Fibroblast of gingiva (primary cell): ENCODE results near the gene HSPA4.
"Not testable (repeated sequence)": the region's sequence is repeated elsewhere in the genome, so short reads cannot be mapped to it uniquely, and the experiment has no call there.

ENCODE experiments used
- DNase-seq: peaks from one replicate; pipeline ENCODE4 v3.0.0-alpha.2; 2011; ENCODE audit warnings: low read depth

HSPA4 gene

DNA sequence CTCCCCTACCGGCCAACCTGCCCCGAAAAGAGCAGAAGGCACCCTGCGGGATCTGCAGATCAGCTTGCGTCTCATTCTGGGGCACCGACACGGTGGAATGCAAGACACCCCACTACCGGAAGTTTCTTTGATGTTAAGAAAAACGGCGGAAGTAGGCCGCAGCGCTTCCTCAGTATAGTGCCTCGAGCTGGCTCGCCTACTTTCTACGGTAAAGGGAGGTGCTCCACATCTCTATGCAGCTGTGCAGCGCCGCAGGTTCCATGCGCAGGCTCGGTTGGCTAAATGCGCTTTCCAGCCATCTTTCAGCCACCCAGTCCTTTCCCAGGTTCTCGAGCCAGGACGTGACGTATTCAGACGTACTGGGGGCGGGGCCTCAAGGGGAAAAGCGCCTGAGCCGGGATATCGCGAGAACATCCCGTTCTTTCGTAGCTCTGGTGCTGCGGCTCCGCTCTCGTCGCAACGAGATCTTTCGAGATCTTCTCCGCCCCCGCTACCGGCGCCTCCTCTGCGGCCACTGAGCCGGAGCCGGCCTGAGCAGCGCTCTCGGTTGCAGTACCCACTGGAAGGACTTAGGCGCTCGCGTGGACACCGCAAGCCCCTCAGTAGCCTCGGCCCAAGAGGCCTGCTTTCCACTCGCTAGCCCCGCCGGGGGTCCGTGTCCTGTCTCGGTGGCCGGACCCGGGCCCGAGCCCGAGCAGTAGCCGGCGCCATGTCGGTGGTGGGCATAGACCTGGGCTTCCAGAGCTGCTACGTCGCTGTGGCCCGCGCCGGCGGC is at the start of gene HSPA4:
HSPA4 (plus strand) TSS at position 472 of the 775 bp plus-strand sequence; CDS start at position 710, 238 bp downstream.
- peak; percentile 98 for DNase-seq

DNA sequence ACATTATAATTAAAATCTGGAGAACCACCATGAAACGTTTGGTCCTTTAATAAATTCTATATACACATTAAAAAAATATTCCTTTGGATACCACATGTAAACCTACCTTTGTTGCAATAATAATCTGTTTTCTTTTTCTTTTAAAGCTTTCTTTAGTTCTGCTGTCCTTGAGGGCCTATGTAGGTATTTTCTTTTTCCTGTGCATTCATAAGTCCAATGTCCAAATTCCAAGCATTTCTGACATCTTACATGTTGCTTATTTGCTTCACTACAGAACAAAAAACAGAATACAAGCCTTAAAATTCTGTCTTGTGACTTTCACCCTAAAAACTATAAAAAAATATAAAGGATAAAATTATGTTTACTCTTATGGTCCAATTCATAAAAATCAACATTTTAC is 45.2 kb upstream of the HSPA4 start:
- no peak for DNase-seq

- not testable (repeated sequence) for DNase-seq
Measured at GRCh38 chr5:133008455-133008854, 43.4 kb upstream of the HSPA4 start.

GRCh38 chr5:133015466-133015865 is 36.3 kb upstream of the HSPA4 start:
- DNase-seq = peak; percentile 36

DNA sequence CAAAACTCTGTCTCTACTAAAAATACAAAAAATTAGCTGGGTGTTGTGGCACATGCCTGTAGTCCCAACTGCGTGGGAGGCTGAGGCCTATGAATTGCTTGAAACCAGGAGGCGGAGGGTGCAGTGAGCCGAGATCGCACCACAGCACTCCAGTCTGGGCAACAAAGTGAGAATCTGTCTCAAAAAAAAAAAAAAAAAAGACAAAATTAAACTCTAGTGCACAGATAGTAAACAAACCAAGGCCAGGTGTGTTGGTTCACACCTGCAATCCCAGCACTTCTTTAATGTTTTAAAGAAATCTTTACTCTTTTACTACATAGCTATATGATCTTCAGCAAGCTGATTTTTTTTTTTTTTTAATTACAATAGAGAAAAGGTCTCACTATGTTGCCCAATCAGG is 33.8 kb upstream of the HSPA4 start:
- DNase-seq = no peak

GRCh38 chr5:133019471-133019870 is 32.3 kb upstream of the HSPA4 start:
- DNase-seq = not testable (repeated sequence)

DNA sequence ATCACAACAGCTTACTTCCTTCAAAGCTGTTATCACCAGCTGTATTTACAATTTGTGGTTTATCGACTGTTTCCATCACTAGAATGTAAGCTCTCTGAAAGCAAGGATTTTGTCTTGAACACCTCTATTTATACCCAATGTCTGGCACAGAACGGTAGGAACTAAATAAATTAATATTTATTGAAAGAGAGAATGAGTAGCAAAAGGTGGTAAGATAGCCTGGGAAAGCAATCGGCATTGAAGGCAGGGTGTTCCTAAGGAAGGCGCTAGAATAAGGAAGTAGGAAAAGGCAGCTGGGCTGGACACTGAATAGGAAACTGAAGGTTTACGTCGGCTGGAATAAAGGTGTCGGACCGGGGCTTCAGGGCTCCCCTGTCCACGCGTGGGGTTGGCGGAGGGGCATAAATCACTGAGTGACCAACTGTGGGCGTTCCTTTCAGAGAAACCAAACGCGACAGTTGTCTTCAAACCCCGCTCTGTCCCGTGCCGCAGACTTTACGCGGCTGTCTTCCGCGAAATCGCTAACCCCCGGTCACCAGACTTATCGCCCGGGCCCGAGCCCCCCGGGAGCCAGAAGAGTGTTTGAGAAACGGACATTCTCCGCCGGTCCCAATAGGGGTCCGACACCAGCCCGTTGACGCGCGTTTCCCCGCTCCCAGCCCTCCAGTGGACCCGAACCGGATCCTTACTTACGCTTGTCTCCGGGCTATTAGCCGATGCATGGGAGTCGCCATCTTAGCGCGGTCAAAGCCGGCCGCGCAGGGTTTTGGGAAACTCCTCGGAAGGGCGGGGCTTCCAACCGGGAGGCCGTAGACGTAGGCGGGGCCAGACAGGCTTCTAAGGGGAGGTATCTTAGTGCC is 25.8 kb upstream of the HSPA4 start, which contains the start of gene ZCCHC10:
ZCCHC10 (minus strand) TSS at position 746 of the 860 bp plus-strand sequence; CDS start at position 734, 12 bp downstream.
- peak; percentile 89 for DNase-seq

GRCh38 chr5:133026664-133027153 is 25.1 kb upstream of the HSPA4 start:
- DNase-seq = no peak

GRCh38 chr5:133029416-133029815 is 22.4 kb upstream of the HSPA4 start:
- DNase-seq = no peak

GRCh38 chr5:133030343-133031005 is 21.3 kb upstream of the HSPA4 start:
- DNase-seq = no peak

- no peak for DNase-seq
Measured at GRCh38 chr5:133032852-133033742, 18.7 kb upstream of the HSPA4 start.

GRCh38 chr5:133034064-133034463 is 17.7 kb upstream of the HSPA4 start:
- no peak for DNase-seq

DNA sequence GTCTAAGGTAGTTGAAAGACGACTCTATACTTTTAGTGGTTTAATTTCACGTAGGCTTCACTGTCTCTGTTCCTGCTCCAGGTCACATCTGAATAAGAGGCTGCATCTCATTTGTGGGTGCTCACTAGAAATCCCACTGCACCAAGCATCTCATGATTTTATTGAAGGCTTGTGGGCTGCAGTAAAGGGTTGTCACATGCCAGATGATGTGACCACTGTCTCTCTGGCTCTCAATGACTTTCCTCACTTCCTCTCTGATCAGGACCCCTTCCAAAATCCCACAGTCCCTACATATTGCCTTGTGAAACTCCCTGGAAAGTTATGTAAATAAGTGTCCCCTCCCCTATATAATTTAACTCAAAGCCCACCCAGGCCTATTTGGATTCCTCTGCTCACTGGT is 16.6 kb upstream of the HSPA4 start:
- DNase-seq = no peak

GRCh38 chr5:133036677-133037076 is 15.1 kb upstream of the HSPA4 start:
- DNase-seq = not testable (repeated sequence)

DNA sequence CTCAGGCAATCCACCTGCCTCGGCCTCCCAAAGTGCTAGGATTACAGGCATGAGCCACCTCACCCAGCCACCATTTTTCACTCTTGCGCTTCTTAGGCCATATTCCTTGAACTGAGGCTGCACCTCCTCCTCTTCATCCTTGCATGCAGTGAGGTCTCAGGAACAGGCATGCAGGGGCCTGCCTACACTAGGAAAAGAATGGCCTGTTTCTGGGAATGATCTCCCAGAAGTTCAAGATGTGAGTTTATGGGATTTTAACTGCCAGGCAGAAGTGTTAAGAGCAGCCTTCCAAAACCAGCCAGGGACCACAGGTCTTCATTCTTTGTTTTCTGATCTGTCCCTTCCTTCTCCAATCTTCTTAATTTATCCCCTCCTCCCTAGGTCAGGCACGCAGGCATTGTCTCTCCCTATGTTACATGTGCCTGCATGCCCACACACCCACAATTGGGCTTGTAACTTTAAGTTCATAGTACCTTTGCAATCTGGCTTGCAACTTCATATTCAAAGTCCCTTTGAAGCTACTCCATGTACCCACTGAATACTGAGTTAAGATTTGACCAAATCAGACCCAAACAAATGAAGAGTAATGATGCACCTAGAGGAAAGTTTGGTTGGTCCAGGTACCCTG is 10.5 kb upstream of the HSPA4 start:
- DNase-seq = no peak

DNA sequence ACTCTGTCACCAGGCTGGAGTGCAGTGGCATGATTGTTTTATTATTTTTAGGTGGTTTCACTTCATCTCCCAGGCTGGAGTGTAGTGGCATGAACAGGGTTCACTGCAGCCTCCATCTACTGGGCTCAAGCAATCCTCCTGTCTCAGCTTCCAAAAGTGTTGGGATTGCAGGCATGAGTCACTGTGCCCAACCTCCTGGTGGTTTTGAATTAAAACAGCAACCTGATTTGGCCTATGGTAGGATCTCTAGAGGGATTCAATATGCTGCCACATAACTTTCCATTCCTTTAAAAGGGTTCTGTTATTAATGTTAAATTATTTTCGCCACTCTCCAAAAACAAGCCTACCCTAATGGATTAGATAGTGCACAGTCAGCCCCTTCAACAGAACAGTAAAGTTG is 9.9 kb upstream of the HSPA4 start:
- DNase-seq = no peak

DNA sequence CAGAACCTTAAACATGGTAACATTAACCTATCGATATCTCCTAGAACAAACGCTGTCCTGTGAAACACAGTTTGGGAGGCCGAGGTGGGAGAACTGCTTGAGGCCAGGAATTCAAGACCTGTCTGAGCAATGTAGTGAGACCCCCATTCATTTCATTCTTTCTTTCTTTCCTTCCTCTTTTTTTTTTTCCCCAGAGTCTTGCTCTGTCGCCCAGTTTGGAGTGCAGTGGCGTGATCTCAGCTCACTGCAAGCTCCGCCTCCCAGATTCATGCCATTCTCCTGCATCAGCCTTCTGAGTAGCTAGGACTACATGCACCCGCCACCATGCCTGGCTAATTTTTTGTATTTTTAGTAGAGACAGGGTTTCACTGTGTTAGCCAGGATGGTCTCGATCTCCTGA is 5.3 kb upstream of the HSPA4 start:
- DNase-seq = not testable (repeated sequence)

DNA sequence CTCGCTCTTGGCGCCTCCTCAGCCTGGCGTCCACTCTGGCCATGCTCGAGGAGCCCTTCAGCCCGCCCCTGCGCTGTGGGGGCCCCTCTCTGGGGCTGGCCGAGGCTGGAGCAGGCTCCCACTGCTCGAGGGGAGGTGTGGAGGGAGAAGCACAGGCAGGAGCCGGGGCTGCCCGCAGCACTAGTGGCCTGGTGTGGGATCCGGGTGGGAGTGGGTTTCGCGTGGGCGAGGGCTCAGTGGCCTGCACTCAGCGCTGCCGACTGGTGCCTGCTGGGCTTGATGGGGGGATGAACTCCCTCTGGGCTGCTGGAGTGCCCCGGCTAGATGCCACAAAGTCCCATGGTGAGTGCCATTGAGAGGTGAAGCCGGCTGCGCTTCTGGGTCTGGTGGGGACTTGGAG is 4.4 kb upstream of the HSPA4 start:
- no peak for DNase-seq

DNA sequence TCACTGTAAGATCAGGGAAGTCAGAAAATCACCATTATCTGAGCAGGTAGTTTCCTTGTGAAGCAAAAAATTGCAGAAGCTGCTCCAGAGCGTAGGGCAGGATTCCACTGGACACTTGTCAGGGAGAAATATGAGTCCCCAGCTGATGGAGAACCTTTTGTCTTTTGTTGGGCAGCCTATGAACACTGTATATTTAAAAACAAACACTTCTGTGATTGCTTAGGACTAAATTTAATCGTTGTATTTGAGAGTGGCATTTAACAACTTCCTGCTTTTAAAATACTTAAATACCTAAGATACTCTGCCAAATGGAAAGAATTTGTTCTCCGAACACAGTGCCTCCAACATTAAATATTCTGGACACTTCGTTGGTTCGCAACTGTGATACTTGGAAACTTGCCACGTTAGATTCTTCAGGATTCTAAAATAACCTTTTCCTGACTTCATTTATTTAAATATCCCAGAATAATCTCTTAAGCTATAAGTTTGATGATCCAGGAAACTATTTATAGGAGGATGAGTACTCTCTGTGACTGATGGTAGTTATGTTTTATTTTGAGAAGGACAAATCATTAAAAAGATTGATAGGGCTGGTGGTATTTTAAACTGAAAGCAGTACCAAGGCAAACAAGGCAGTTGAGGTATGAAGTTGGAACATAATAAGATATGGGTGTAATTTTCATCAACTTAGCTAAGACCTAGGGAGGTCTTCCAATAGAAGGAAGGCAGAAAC is 2.7 kb upstream of the HSPA4 start:
- peak; percentile 53 for DNase-seq

GRCh38 chr5:133049726-133050048 is 2.1 kb upstream of the HSPA4 start:
- DNase-seq = no peak
